Mammary epithelial cell (primary cell): ENCODE results near the gene KRT38.
"Not testable (repeated sequence)": the region's sequence is repeated elsewhere in the genome, so short reads cannot be mapped to it uniquely, and the experiment has no call there.

Experiments used
- CTCF ChIP-seq, 2 donors: IDR thresholded peaks in 1 of 2; conservative IDR thresholded peaks in 1 of 2; 2 replicates each; pipeline ENCODE4 v1.5.1; 2011 to 2012; ENCODE audit warnings: inconsistent platforms in 2 of 2, low read length in 2 of 2, mild to moderate bottlenecking in 2 of 2, control low read depth in 1 of 2, low read depth in 1 of 2; ENCODE audit not compliant: insufficient read depth in 1 of 2; ENCODE audit errors: extremely low read depth in 1 of 2
- EZH2 ChIP-seq: IDR thresholded peaks from 2 replicates; pipeline ENCODE4 v1.6.1; 2012; ENCODE audit warnings: low read length, inconsistent platforms, borderline replicate concordance

DNA sequence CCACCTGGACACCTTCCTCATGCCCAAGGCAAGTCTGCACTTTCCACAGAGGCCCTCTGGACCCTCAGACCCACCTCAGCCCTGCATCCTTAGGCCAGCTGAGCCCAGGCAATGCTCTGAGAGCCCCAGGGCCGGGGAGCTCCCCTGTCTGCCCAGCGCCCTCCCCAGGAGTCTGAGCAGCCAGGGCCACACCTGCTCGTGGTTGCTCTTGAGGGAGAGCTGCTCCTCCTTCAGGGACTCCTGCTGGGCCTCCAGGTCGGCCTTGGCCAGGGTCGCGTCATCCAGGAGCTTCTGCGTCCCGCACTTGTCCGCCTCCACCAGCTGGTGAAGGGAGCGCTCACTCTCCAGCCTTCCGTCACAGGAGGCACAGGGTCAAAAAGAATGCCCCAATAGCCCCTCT is 18.2 kb downstream of the KRT38 start:
- not testable (repeated sequence) for TF ChIP-seq CTCF (conservative IDR thresholded peaks at IDR 0.05 in 1 of 2, IDR thresholded peaks at IDR 0.05 in 1 of 2; ENCODE audit: extremely low read depth in 1 of 2, insufficient read depth in 1 of 2, low read depth in 1 of 2, low read length in 2 of 2); EZH2
